Endothelial cell of umbilical vein (primary cell): ENCODE measurements around the gene SMARCD3. TPM values are rescaled to one million over a fixed set of nuclear protein-coding genes. Genes with fewer than 3 reads are reported as not detected.

Experiments used
- BruUV-seq: library from RNA; stranded (reverse); fragments of 400-500 nt; replicated peaks from 2 replicates; lab custom pipeline; 2021; lab: Mats Ljungman, UMichigan
- CTCF ChIA-PET: fragments of 300-600, 350-600 bp; sonication (Branson Sonifier 250); formaldehyde crosslinking; loops from one replicate; lab custom pipeline; 2021; ENCODE audit warnings: antibody characterized with exemption, inconsistent platforms; lab: Charles Lee
- POLR2A ChIA-PET: fragments of 300-600, 350-600 bp; sonication (Branson Sonifier 250); formaldehyde crosslinking; loops from one replicate; lab custom pipeline; 2021; ENCODE audit warnings: antibody characterized with exemption, inconsistent platforms; lab: Charles Lee
- DNase-seq: peaks from one replicate; pipeline ENCODE4 v3.0.0-alpha.2; 2011; ENCODE audit warnings: low read depth, low spot score
- FAIRE-seq: peaks from 2 replicates; lab custom pipeline; 2011; peaks lifted over from hg19 to GRCh38; lab: Jason Lieb, UNC
- H2AFZ ChIP-seq: 2 replicates; pipeline ENCODE4 v1.6.0; 2012; ENCODE audit warnings: low read depth, low read length, control low read depth, inconsistent platforms
- H3K27ac ChIP-seq: 2 replicates; pipeline ENCODE4 v1.5.1; 2011; ENCODE audit warnings: low read depth, mild to moderate bottlenecking, control low read depth, low read length, moderate library complexity; ENCODE audit not compliant: insufficient read depth
- H3K27me3 ChIP-seq, 2 experiments: 2 replicates each; pipeline versions ENCODE4 v1.6.0 to v1.6.1; 2011; ENCODE audit warnings: low read length in 2 of 2, mixed read lengths in 1 of 2; ENCODE audit not compliant: control insufficient read depth in 2 of 2, insufficient read depth in 2 of 2
- H3K36me3 ChIP-seq, 2 experiments: 2 replicates in 1 of 2; 3 replicates in 1 of 2; pipeline ENCODE4 v1.5.1; 2011; ENCODE audit warnings: low read length in 2 of 2, mild to moderate bottlenecking in 1 of 2, moderate library complexity in 1 of 2; ENCODE audit not compliant: control insufficient read depth in 2 of 2, insufficient read depth in 2 of 2; ENCODE audit errors: extremely low read depth in 1 of 2
- H3K4me1 ChIP-seq: 3 replicates; pipeline ENCODE4 v1.5.1; 2011; ENCODE audit warnings: mild to moderate bottlenecking, low read length; ENCODE audit not compliant: control insufficient read depth, insufficient read depth; ENCODE audit errors: extremely low read depth
- H3K4me2 ChIP-seq: 2 replicates; pipeline ENCODE4 v1.6.1; 2011; ENCODE audit warnings: low read length, control low read depth, mixed read lengths; ENCODE audit not compliant: insufficient read depth
- H3K4me3 ChIP-seq, 3 experiments: fragments of 200-600 bp in 1 of 3; sonication (generic), shearing (Covaris generic) in 1 of 3; replicated peaks in 1 of 3; 2 replicates each; pipeline ENCODE4 v1.5.1; 2011 to 2016; ENCODE audit warnings: control low read depth in 3 of 3, low read length in 3 of 3, mild to moderate bottlenecking in 2 of 3, inconsistent platforms in 1 of 3, low read depth in 1 of 3, moderate library complexity in 1 of 3; ENCODE audit not compliant: insufficient read depth in 1 of 3
- H3K79me2 ChIP-seq: 2 replicates; pipeline ENCODE4 v1.6.0; 2012; ENCODE audit warnings: low read length, inconsistent platforms; ENCODE audit not compliant: control insufficient read depth, insufficient read depth
- H3K9ac ChIP-seq: replicated peaks from 2 replicates; pipeline ENCODE3; 2011; ENCODE audit warnings: low read length, control low read depth; ENCODE audit not compliant: insufficient read depth; ENCODE audit errors: extremely low read depth
- H3K9me1 ChIP-seq: replicated peaks from 3 replicates; pipeline ENCODE4 v1.6.0; 2011; ENCODE audit warnings: mild to moderate bottlenecking, low read length; ENCODE audit not compliant: control insufficient read depth, insufficient read depth; ENCODE audit errors: extremely low read depth
- H3K9me3 ChIP-seq: replicated peaks from 2 replicates; pipeline ENCODE4 v1.5.1; 2012; ENCODE audit warnings: low read length, inconsistent platforms; ENCODE audit not compliant: control insufficient read depth, insufficient read depth
- H4K20me1 ChIP-seq: replicated peaks from 2 replicates; pipeline ENCODE3; 2011; ENCODE audit warnings: mild to moderate bottlenecking, low read length; ENCODE audit not compliant: control insufficient read depth, insufficient read depth; ENCODE audit errors: extremely low read depth
- CTCF ChIP-seq, 2 donors: IDR thresholded peaks; 1 replicate in 1 of 2; 2 replicates in 1 of 2; pipeline ENCODE4 v1.5.1; 2011; ENCODE audit warnings: low read length in 2 of 2, mild to moderate bottlenecking in 2 of 2, moderate library complexity in 2 of 2, control low read depth in 1 of 2, inconsistent platforms in 1 of 2, low read depth in 1 of 2; ENCODE audit not compliant: insufficient read depth in 1 of 2; ENCODE audit errors: extremely low read depth in 1 of 2
- EZH2 ChIP-seq: IDR thresholded peaks from 2 replicates; pipeline ENCODE4 v1.6.1; 2012; ENCODE audit warnings: borderline replicate concordance, low read depth, mild to moderate bottlenecking, moderate library complexity, low read length, inconsistent platforms; ENCODE audit not compliant: severe bottlenecking
- FOS ChIP-seq: IDR thresholded peaks from 2 replicates; pipeline ENCODE4 v1.6.1; 2011; ENCODE audit warnings: mild to moderate bottlenecking, low read length, moderate library complexity, borderline replicate concordance; ENCODE audit not compliant: insufficient read depth
- GATA2 ChIP-seq: IDR thresholded peaks from 2 replicates; pipeline ENCODE4 v1.7.0; 2011; ENCODE audit warnings: low read depth, mild to moderate bottlenecking, moderate library complexity, mixed read lengths, low read length; ENCODE audit not compliant: insufficient read length, insufficient read depth
- JUN ChIP-seq: IDR thresholded peaks from 2 replicates; pipeline ENCODE4 v1.6.1; 2011; ENCODE audit warnings: borderline replicate concordance, low read depth; ENCODE audit not compliant: insufficient read length, insufficient read depth
- MAX ChIP-seq: IDR thresholded peaks from 2 replicates; pipeline ENCODE4 v1.6.1; 2011; ENCODE audit not compliant: insufficient read depth, insufficient read length
- MYC ChIP-seq: IDR thresholded peaks from one replicate; pipeline ENCODE4 v1.6.1; 2011; ENCODE audit warnings: mild to moderate bottlenecking, low read depth, low read length
- POLR2AphosphoS5 ChIP-seq: IDR thresholded peaks from 2 replicates; pipeline ENCODE4 v1.6.1; 2012; ENCODE audit warnings: low read depth, mild to moderate bottlenecking, control low read depth, low read length, moderate library complexity; ENCODE audit not compliant: insufficient read depth
- dilution Hi-C: fragments of 300-500 bp; cut with MboI; formaldehyde crosslinking; loops from one replicate; pipeline ENCODE4 v1.15.0; 2019; ENCODE audit warnings: low sequenced_read_pairs; ENCODE audit not compliant: extremely low pct_ligation_motif_present
- intact Hi-C: fragments of 100-400 bp; cut with micrococcal nuclease; formaldehyde crosslinking; loops from one replicate; pipeline ENCODE4 v1.10.0; 2022
- polyA plus RNA-seq, 4 experiments: library from polyadenylated mRNA; depleted of rRNA in 3 of 4; stranded (reverse) in 3 of 4; unstranded in 1 of 4; fragments of >200 nt; gene quantifications; 2 replicates each; pipeline versions ENCODE4 v1.2.1 to v1.2.3, GENCODE V29; 2011 to 2012; ENCODE audit warnings: missing spikeins in 1 of 4
- total RNA-seq: library from RNA; stranded (reverse); gene quantifications from 2 replicates; pipeline ENCODE4 v1.2.3, GENCODE V29; 2021

SMARCD3 gene
- total and polyA plus RNA-seq, 2 donors (not counting 3 experiments of a cell fraction or from before 2014, with no cell fraction given) = 6.1 to 8.5 TPM

- intact Hi-C loops = no loop called here
Observed at GRCh38 chr7:151252961-151253711, 4.6 kb upstream of the SMARCD3 start.

GRCh38 chr7:151252561-151252835 lies 4.0 kb upstream of the SMARCD3 start:
- dilution Hi-C loops (no loop called here), intact Hi-C loops (no loop called here)
- Histone ChIP-seq H2AFZ (peak overlapping the region; percentile 45), H3K36me3 (no peaks in the 10 kb centered on the region), H3K79me2 (no peaks in the 10 kb centered on the region), H3K9ac (no peak overlapping the region), H3K4me3 (peak overlapping the region in 2 of 3 experiments; percentile 38 to 44), H3K9me3 (no peaks in the 10 kb centered on the region), H3K4me1 (peaks cover 10% of the 10 kb centered on the region), H3K27me3 (peaks cover 2 to 4% of the 10 kb centered on the region in 2 experiments), H4K20me1 (no peaks in the 10 kb centered on the region), H3K9me1 (no peaks in the 10 kb centered on the region), H3K27ac (no peak overlapping the region), H3K4me2 (peak overlapping the region; percentile 60)
- ChIA-PET CTCF (interaction anchor here (2.6 kb wide), 1 partner anchor 9 kb away, joined by 14 read pairs; no protein-coding TSS in a partner anchor), POLR2A (no interaction called here)
- FAIRE-seq (peak; percentile 47), DNase-seq (no peak)
- no peak for TF ChIP-seq MYC
- no peak for TF ChIP-seq MAX
- no peak for TF ChIP-seq JUN
- no peak for TF ChIP-seq CTCF (IDR thresholded peaks at IDR 0.05; ENCODE audit: extremely low read depth in 1 of 2, insufficient read depth in 1 of 2, low read depth in 1 of 2, low read length in 2 of 2)
- BruUV-seq = no TSS peak

More at GRCh38 chr7:151252961-151253711, 4.6 kb upstream of the SMARCD3 start:
- FAIRE-seq (no peak), DNase-seq (no peak)
- H3K9me1 ChIP-seq = no peaks in the 10 kb centered on the region
- H4K20me1 ChIP-seq = no peaks in the 10 kb centered on the region
- H3K9ac ChIP-seq = no peak overlapping the region
- no peaks in the 10 kb centered on the region for H3K36me3 ChIP-seq
- peaks cover 6% of the 10 kb centered on the region for H3K4me1 ChIP-seq
- ChIA-PET POLR2A (no interaction called here), CTCF (interaction anchor here (2.6 kb wide), 1 partner anchor 10 kb away, joined by 14 read pairs; no protein-coding TSS in a partner anchor)
- H3K9me3 ChIP-seq = no peaks in the 10 kb centered on the region
- H3K27me3 ChIP-seq = peaks cover 2 to 6% of the 10 kb centered on the region in 2 experiments
- BruUV-seq = no TSS peak
- H3K4me3 ChIP-seq = no peak overlapping the region
- dilution Hi-C loops = no loop called here
- no peak overlapping the region for H3K27ac ChIP-seq
- no peaks in the 10 kb centered on the region for H3K79me2 ChIP-seq
- no peak overlapping the region for H3K4me2 ChIP-seq
- TF ChIP-seq EZH2 = no peak
- TF ChIP-seq FOS = no peak
- no peak for TF ChIP-seq POLR2AphosphoS5
- no peak for TF ChIP-seq MAX
- no peak for TF ChIP-seq GATA2
- no peak for TF ChIP-seq MYC
- no peak overlapping the region for H2AFZ ChIP-seq
